ENCODE results near the gene CIART. TPM values are rescaled to one million over a fixed set of nuclear protein-coding genes. Genes with fewer than 3 reads are reported as not detected.
A peak's percentile ranks its signal among the peaks of the same experiment; 100 is the strongest.

CIART gene
- total and polyA plus RNA-seq, 8 donors = 0.87 to 5.6 (median 1.7) TPM

DNA sequence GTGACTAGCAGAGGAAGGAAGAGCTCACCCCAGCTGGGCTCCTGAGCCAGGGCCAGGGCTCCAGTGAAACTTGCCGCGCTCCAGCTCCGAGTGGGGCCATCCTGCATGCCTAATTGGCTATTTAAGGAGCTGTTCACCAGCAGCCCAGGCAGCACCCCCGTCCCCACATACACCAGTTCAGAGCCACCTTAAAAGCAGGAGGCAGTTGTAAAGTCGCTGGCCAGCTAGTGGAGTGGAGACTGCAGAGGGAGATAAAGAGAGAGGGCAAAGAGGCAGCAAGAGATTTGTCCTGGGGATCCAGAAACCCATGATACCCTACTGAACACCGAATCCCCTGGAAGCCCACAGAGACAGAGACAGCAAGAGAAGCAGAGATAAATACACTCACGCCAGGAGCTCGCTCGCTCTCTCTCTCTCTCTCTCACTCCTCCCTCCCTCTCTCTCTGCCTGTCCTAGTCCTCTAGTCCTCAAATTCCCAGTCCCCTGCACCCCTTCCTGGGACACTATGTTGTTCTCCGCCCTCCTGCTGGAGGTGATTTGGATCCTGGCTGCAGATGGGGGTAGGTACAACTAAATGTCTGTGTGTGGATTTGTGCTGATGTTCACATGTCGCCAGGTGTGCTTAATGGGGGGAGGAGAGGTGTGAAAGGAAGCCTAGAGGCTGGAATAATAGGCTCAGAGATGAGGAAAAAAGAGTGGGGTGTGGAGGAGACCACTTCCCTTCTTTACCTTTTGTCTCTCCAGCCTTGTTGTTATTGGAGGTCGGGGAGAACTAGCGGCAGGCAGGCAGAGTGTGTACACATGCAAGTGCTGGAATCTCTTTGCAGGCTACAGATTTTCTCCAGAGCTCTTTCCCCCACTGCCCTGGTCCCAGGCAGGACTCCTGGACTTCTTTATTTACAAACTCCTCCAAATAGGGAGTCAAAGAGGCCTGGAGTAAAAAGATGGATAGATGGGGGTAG lies 24.4 kb upstream of the CIART start, which contains the start of gene CA14:
Gene CA14, plus strand, starts transcription at position 151 of the 962 bp plus-strand sequence. Its CDS starts 355 bp downstream, at position 506.
- Histone ChIP-seq H3K27me3 (no peaks in the 10 kb centered on the region), H3K4me3 (no peak within 1 kb of the TSS), H3K27ac (no peak within 1 kb of the TSS), H3K9me3 (no peaks in the 10 kb centered on the region), H3K4me1 (peaks cover 0 to 8% (median 7%) of the 10 kb centered on the region in 3 donors), H3K36me3 (no peaks in the 10 kb centered on the region)
- ATAC-seq (no peak), DNase-seq (no peak), FAIRE-seq (no peak)
- TF ChIP-seq, protein P1, sequence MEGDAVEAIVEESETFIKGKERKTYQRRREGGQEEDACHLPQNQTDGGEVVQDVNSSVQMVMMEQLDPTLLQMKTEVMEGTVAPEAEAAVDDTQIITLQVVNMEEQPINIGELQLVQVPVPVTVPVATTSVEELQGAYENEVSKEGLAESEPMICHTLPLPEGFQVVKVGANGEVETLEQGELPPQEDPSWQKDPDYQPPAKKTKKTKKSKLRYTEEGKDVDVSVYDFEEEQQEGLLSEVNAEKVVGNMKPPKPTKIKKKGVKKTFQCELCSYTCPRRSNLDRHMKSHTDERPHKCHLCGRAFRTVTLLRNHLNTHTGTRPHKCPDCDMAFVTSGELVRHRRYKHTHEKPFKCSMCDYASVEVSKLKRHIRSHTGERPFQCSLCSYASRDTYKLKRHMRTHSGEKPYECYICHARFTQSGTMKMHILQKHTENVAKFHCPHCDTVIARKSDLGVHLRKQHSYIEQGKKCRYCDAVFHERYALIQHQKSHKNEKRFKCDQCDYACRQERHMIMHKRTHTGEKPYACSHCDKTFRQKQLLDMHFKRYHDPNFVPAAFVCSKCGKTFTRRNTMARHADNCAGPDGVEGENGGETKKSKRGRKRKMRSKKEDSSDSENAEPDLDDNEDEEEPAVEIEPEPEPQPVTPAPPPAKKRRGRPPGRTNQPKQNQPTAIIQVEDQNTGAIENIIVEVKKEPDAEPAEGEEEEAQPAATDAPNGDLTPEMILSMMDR (IDR thresholded peaks at IDR 0.05) = no peak
- WGBS, 2 donors = 53 to 62% methylated on average over 12 to 13 of the region's 13 CpGs
- intact Hi-C loops (cut with DNase I) = no loop called here

DNA sequence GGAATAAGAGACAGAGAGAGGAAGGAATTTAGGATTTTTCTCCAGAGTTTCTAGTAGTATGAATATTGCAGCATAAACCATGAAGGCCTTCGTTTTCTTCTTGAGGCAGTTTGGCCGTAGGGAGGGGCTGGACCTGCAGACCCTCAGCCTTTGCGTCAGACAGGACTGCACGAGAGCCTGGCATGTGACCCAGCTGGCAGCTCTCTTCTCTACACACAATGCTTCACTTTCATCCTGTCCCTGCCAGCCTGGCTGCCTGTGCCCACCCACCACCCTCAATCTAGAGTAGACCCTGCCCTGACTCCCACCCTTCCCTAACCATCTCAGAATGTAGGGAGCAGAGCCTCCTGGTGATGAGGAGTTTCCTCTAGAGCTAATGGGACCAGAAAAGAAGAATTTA lies 23.1 kb upstream of the CIART start:
- no peak for ATAC-seq
- Histone ChIP-seq H3K27ac (no peak overlapping the region), H3K9me3 (no peaks in the 10 kb centered on the region), H3K36me3 (no peaks in the 10 kb centered on the region), H3K27me3 (no peaks in the 10 kb centered on the region), H3K4me3 (no peak overlapping the region), H3K4me1 (peaks cover 0 to 8% (median 7%) of the 10 kb centered on the region in 3 donors)
- FAIRE-seq = no peak
- TF ChIP-seq, protein P1 (IDR thresholded peaks at IDR 0.05) = no peak
- DNase-seq = no peak
- whole genome bisulfite sequencing, 2 donors = 47 to 52% methylated on average over 4 of the region's 4 CpGs
- intact Hi-C loops (cut with DNase I) = no loop called here

DNA sequence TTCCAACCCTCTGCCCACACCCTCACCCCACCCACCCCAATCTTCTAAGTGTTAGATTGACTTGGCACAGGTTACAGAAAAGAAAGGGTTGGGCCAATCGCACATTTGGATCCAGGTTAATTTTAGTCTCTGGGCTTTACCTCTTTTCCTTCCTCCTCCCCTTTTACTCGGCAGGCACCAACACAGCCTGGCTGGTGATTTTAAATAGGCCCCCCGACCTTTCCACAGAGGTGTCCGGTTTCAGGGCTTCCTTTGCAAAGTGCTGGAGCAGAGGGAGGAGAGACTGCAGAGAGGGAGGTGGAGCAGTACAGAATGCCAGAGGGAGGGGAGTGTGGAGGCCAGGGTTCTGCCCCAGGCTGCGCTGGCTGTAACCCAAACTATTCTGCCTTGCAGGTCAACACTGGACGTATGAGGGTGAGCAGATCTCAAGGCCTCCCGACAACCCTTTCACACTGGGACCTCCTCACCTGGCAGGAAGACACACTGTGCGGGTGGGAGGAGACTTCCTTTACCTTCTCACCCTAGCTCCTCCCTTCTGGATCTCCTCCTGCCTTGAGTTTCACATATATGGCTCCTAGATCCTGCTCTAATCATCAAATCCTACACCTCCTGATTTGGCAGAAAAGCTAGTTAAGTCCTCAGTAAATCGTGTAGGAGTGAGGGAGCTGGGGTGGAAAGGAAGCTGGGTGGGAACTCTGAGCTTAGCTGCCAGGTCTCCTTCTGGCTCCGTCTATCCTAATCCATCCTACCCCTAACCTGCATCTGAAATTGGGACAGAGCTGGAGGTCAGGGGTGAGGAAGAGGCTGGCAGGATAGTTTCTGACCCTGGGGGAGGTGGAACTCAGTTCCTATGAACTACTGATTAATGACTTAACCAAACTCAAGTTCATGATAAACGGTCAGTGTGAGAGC lies 22.3 kb upstream of the CIART start:
- peak overlapping the region in 1 of 4 donors; percentile 5 for H3K4me3 ChIP-seq
- WGBS, 2 donors = 8 to 11% methylated on average over 11 of the region's 11 CpGs
- peak; percentile 60 to 82 (median 70) for DNase-seq
- no peak for FAIRE-seq
- peak; percentile 73 to 84 (median 79) for ATAC-seq
- H3K36me3 ChIP-seq = peaks cover 0 to 6% (median 0%) of the 10 kb centered on the region in 3 donors
- no peaks in the 10 kb centered on the region for H3K27me3 ChIP-seq
- intact Hi-C loops (cut with DNase I) = no loop called here
- peaks cover 0 to 8% (median 7%) of the 10 kb centered on the region in 3 donors for H3K4me1 ChIP-seq
- peak overlapping the region; percentile 1 to 48 (median 40) for H3K27ac ChIP-seq
- TF ChIP-seq, protein P1 (IDR thresholded peaks at IDR 0.05) = no peak
- H3K9me3 ChIP-seq = no peaks in the 10 kb centered on the region

DNA sequence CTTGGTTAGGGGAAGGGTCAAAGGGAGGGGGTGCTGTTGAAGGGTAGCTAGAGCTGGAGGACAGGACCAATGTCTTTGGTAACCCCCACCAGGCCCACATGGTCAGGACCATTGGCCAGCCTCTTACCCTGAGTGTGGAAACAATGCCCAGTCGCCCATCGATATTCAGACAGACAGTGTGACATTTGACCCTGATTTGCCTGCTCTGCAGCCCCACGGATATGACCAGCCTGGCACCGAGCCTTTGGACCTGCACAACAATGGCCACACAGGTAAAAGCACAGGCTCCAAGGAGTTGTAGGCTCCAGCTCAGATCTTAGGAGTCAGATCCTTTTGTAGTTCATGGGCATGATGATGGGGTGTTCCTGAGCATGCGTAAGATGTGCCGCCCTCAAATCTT lies 21.0 kb upstream of the CIART start:
- intact Hi-C loops (cut with DNase I) = no loop called here
- no peak for FAIRE-seq
- 76 to 85% methylated on average over 6 of the region's 6 CpGs for WGBS, 2 donors

More for the DNA sequence above, 21.0 kb upstream of the CIART start:
- TF ChIP-seq, protein P1 (IDR thresholded peaks at IDR 0.05) = no peak
- H3K4me1 ChIP-seq = peaks cover 0 to 3% (median under 1%) of the 10 kb centered on the region in 3 donors
- no peak overlapping the region for H3K4me3 ChIP-seq
- no peaks in the 10 kb centered on the region for H3K27me3 ChIP-seq
- no peak for ATAC-seq
- no peak for DNase-seq
- H3K9me3 ChIP-seq = no peaks in the 10 kb centered on the region
- H3K36me3 ChIP-seq = peaks cover 0 to 13% (median 4%) of the 10 kb centered on the region in 3 donors
- no peak overlapping the region for H3K27ac ChIP-seq
